Measurements from ENCODE around the gene ZSCAN21.

GRCh38 chr7:100111156-100111555 is 61.6 kb downstream of the ZSCAN21 start:
- no peak for TF ChIP-seq POLR2A (IDR thresholded peaks at IDR 0.05)
- TF ChIP-seq, protein P1, sequence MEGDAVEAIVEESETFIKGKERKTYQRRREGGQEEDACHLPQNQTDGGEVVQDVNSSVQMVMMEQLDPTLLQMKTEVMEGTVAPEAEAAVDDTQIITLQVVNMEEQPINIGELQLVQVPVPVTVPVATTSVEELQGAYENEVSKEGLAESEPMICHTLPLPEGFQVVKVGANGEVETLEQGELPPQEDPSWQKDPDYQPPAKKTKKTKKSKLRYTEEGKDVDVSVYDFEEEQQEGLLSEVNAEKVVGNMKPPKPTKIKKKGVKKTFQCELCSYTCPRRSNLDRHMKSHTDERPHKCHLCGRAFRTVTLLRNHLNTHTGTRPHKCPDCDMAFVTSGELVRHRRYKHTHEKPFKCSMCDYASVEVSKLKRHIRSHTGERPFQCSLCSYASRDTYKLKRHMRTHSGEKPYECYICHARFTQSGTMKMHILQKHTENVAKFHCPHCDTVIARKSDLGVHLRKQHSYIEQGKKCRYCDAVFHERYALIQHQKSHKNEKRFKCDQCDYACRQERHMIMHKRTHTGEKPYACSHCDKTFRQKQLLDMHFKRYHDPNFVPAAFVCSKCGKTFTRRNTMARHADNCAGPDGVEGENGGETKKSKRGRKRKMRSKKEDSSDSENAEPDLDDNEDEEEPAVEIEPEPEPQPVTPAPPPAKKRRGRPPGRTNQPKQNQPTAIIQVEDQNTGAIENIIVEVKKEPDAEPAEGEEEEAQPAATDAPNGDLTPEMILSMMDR (IDR thresholded peaks at IDR 0.05): no peak

All from body of pancreas (tissue), 4 donors.